Inflammatory macrophage (primary cell): ENCODE measurements around the gene RDH13.
A peak's percentile ranks its signal among the peaks of the same experiment; 100 is the strongest.
"Not testable (repeated sequence)": the region's sequence is repeated elsewhere in the genome, so short reads cannot be mapped to it uniquely, and the experiment has no call there.

Experiments used
- DNase-seq, 2 donors: peaks; one replicate each; pipeline ENCODE4 v3.0.0-alpha.2; 2020 to 2022

The RDH13 gene

DNA sequence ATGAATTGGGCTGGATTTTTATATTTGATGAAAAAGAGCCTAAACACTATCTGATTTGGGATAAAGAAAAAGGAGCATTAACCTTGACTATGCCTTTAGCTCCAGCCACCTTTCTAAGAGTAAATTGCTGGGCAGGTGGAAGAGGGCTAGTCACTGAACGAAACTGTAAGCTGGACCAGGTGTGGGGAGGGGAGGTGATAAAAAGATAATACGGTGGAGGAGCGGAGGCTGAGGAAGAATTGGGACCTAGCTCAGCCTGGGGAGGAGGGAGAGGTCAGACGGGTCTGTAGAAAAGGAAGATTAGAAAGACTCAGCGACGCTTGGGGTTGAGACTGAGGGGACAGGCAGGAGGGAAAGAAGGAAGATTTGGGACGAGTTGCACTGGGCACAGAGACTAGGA is 52.4 kb downstream of the RDH13 start:
- not testable (repeated sequence) for DNase-seq

DNA sequence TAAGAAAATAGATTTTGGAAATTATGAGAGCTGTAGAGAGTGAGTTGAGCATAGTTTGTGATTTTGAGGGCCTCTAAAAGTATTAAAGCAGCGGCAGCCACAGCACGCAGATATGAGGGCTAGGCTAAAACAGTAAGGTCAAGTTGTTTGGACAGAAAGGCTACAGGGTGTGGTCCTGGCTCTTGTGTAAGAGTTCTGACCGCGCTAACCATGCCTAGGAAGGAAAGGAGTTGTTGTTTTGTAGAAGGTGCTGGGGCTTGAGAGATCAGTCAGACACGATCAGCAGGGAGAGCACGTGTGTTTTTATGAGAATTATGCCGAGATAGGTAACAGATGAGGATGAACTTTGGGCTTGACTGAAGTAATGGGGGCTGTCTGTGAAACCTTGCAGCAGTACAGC is 54.2 kb downstream of the RDH13 start:
- not testable (repeated sequence) for DNase-seq

DNA sequence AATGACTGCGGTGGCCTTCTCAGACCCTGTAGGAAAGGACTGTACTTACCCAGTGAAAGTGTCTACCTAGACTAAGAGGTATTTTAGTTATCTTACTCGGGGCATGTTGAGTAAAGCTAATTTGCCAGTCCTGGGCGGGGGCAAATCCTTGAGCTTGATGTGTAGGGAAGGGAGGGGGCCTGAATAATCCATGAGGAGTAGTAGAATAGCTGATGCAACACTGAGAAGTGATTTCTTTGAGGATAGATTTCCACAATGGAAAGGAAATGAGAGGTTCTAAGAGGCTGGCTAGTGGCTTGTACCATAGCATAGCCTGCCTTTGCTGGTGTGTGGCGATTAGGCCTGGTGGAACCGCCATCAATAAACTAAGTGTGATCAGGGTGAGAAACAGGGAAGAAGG is 54.8 kb downstream of the RDH13 start:
- DNase-seq = not testable (repeated sequence)

DNA sequence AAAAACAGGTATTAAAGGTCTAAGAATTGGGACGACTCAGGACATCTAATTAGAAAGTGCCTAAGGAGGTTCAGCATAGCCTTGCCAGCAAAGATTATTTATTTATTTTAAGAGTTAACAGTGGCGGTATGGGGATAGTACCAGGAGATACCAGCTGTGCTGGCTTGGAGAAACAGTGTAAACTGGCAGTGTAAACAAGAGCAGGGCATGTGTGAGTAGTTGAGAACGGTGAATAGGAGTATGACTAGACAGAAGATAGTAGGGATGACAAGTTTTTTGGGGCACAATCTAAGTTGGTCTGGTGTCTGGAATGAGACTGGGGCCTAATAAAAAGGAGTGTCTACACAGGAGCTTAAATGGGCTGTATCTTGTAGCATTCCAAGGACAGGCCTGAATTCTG is 55.4 kb downstream of the RDH13 start:
- not testable (repeated sequence) for DNase-seq

DNA sequence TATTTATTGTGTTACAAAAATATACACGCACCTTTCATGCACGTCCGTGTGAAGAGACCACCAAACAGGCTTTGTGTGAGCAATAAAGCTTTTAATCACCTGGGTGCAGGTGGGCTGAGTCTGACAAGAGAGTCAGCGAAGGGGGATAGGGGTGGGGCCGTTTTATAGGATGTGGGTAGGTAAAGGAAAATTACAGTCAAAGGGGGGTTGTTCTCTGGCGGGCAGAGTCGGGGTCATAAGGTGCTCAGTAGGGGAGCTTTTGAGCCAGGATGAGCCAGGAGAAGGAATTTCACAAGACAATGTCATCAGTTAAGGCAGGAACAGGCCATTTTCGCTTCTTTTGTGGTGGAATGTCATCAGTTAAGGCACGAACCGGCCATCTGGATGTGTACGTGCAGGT is 56.2 kb downstream of the RDH13 start:
- DNase-seq = not testable (repeated sequence)

DNA sequence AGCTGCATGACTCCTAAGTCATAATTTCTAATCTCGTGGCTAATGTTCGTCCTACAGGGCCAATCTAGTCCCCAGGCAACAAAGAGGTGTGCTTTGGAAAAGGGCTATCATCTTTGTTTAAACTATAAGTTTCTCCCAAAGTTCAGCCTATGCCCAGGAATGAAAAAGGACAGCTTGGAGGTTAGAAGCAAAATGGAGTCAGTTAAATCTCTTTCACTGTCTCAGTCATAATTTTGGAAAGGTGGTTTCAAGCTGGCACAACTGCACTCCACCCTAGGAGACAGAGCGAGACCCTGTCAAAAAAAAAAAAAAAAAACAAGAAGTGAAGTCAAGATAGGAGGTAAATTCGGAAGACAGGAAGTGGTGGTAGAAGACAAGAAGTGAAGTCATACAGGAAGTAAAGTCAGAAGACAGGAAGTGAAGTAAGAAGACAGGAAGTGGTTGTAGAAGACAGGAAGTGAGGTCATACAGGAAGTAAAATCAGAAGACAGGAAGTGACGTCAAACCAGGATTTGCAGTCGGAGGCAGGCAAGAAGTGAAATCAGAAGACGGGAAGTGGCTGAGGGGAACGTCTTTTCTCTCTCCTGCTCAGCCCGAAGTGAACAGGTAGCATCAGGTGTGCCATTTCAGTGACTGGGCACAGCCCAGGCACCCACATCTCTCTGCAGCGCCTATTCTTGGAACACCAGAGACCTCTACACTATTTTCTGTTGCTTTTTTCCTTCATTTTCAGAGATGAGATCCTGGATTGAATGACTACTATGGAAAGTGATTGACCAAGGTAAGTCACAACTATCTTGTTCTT is 57.1 kb downstream of the RDH13 start:
- DNase-seq = peak; percentile 89 to 93

DNA sequence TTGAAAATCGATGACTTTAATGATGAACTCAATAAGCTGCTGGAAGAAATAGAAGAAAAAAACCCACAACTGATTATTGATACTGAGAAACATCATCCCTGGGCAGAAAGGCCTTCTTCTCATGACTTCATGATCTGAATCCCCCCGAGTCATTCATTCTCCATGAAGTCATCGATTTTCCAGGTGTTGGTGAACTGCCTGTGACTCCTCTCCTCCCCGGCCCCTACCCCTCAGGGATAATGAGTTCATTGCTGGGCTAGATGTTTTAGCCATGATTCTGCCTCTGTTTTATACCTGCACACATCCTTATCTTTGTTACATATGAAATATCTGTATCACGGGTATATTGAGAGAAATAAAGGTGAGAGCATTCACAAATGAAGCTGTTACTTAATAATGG is 62.2 kb downstream of the RDH13 start:
- DNase-seq = no peak

GRCh38 chr19:54998751-54999239 is 64.2 kb downstream of the RDH13 start:
- not testable (repeated sequence) for DNase-seq

DNA sequence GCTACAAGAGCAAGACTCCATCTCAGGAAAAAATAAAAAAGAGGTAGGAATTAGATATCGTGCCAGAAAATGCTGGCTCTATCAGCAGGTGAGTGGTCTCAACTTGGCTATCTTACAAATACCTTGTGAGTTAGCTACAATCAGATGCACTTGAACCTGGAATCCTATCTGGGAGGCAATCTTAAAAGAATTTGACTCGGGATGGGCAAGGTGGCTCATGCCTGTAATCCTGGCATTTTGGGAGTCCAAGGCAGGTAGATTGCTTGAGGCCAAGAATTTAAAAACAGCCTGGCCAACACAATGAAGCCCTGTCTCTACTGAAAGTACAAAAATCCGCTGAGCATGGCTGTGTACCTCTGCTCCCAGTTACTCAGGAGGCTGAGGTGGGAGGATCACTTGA is 67.4 kb downstream of the RDH13 start:
- DNase-seq = no peak
